Transverse colon (tissue), 4 donors: ENCODE results near the gene FARSB. TPM values are rescaled to one million over a fixed set of nuclear protein-coding genes. Genes with fewer than 3 reads are reported as not detected.

Experiments used
- DNase-seq: peaks from one replicate; pipeline ENCODE4 v3.0.0-alpha.2; 2019
- H3K27ac ChIP-seq, 4 donors: fragments of 200-600 bp; sonication (generic); 2 replicates each; pipeline ENCODE4 v1.5.1; 2016 to 2018; ENCODE audit warnings: inconsistent platforms in 4 of 4
- H3K27me3 ChIP-seq: fragments of 200-600 bp; sonication (generic); 2 replicates; pipeline ENCODE4 v1.5.1; 2017; ENCODE audit warnings: inconsistent platforms
- H3K36me3 ChIP-seq, 4 donors: fragments of 200-600 bp; sonication (generic); 2 replicates each; pipeline ENCODE4 v1.5.1; 2017 to 2019; ENCODE audit warnings: inconsistent platforms in 4 of 4
- H3K4me1 ChIP-seq, 4 donors: fragments of 200-600 bp; sonication (generic); 2 replicates each; pipeline ENCODE4 v1.5.1; 2017 to 2020; ENCODE audit warnings: inconsistent platforms in 4 of 4
- H3K4me3 ChIP-seq, 4 donors: fragments of 200-600 bp; sonication (generic); 1 replicate in 1 of 4; 2 replicates in 3 of 4; pipeline versions ENCODE4 v1.5.1 to v1.6.1; 2017 to 2019; ENCODE audit warnings: inconsistent platforms in 4 of 4
- H3K9me3 ChIP-seq, 2 donors: fragments of 200-600 bp; sonication (generic); 2 replicates each; pipeline ENCODE4 v1.5.1; 2017 to 2019; ENCODE audit warnings: inconsistent platforms in 2 of 2
- CTCF ChIP-seq, 5 experiments: fragments of 200-600 bp in 3 of 5; fragments of 450-650 bp in 2 of 5; sonication (generic) in 3 of 5; IDR thresholded peaks; 1 replicate in 2 of 5; 2 replicates in 3 of 5; pipeline ENCODE4 v1.5.1; 2016 to 2017; ENCODE audit warnings: antibody characterized with exemption in 5 of 5, inconsistent platforms in 3 of 5, mild to moderate bottlenecking in 2 of 5, moderate library complexity in 1 of 5
- EP300 ChIP-seq: sonication (generic); formaldehyde crosslinking; IDR thresholded peaks from one replicate; pipeline ENCODE4 v1.6.1; 2017; ENCODE audit warnings: antibody characterized with exemption, low read depth
- POLR2A ChIP-seq: fragments of 450-650 bp; IDR thresholded peaks from one replicate; pipeline ENCODE4 v1.6.1; 2016; ENCODE audit warnings: antibody characterized with exemption, mild to moderate bottlenecking, moderate library complexity
- POLR2AphosphoS5 ChIP-seq, 3 donors: sonication (generic); formaldehyde crosslinking; IDR thresholded peaks; one replicate each; pipeline ENCODE4 v1.6.1; 2016; ENCODE audit warnings: antibody characterized with exemption in 3 of 3
- WGBS, 2 donors: methylation state at CpG; one replicate each; pipeline ENCODE4 v1.1.5; 2018; ENCODE audit warnings: low coverage in 1 of 2; 5-methylcytosine and 5-hydroxymethylcytosine counted together
- in situ Hi-C, 4 donors: fragments of 200-750 bp; cut with MboI; loops; one replicate each; pipeline versions ENCODE4 v1.15.0 to v1.15.1; 2017; ENCODE audit warnings: low sequenced_read_pairs in 3 of 4, low pct_ligation_motif_present in 1 of 4, low pct_unique_long_range_greater_than_20kb in 1 of 4
- intact Hi-C: fragments of 100-400 bp; cut with DNase I; formaldehyde crosslinking; loops from one replicate; pipeline ENCODE4 v1.15.1; 2023; ENCODE audit warnings: low total_unique reads
- total RNA-seq, 4 donors: library from RNA; depleted of rRNA; stranded (reverse); fragments of >200 nt; gene quantifications; one replicate each; pipeline ENCODE4 v1.1.0, GENCODE V29; 2016

The FARSB gene
- total RNA-seq, 4 donors from 2014 or later = 7.2 to 18.6 (median 9.5) TPM

GRCh38 chr2:222689322-222689721 is 33.4 kb upstream of the FARSB start:
- no peaks in the 10 kb centered on the region for H3K4me1 ChIP-seq
- no peak overlapping the region for H3K27ac ChIP-seq
- H3K36me3 ChIP-seq = no peaks in the 10 kb centered on the region
- DNase-seq = no peak
- H3K27me3 ChIP-seq = no peaks in the 10 kb centered on the region
- intact Hi-C loops = no loop called here
- H3K4me3 ChIP-seq = no peak overlapping the region
- H3K9me3 ChIP-seq = no peaks in the 10 kb centered on the region
- in situ Hi-C loops = loop anchor here in 2 of 4 donors (10.0 kb wide), 1 partner anchor 215 kb away; no protein-coding TSS in a partner anchor
- WGBS, 2 donors = 85 to 100% methylated on average over 1 to 2 of the region's 2 CpGs
- TF ChIP-seq POLR2AphosphoS5 (IDR thresholded peaks at IDR 0.05) (no peak), EP300 (no peak), POLR2A (no peak), CTCF (IDR thresholded peaks at IDR 0.05) (no peak)

GRCh38 chr2:222688917-222689316 is 33.0 kb upstream of the FARSB start:
- TF ChIP-seq EP300 = no peak
- TF ChIP-seq POLR2AphosphoS5 (IDR thresholded peaks at IDR 0.05) = no peak
- no peak for TF ChIP-seq CTCF (IDR thresholded peaks at IDR 0.05)
- TF ChIP-seq POLR2A = no peak
- DNase-seq = no peak
- no peak overlapping the region for H3K4me3 ChIP-seq
- no peak overlapping the region for H3K27ac ChIP-seq
- intact Hi-C loops = no loop called here
- WGBS, 2 donors = 64 to 72% methylated on average over 2 of the region's 2 CpGs
- no peaks in the 10 kb centered on the region for H3K9me3 ChIP-seq
- in situ Hi-C loops = loop anchor here in 2 of 4 donors (10.0 kb wide), 1 partner anchor 216 kb away; no protein-coding TSS in a partner anchor
- H3K4me1 ChIP-seq = no peaks in the 10 kb centered on the region
- H3K27me3 ChIP-seq = no peaks in the 10 kb centered on the region
- no peaks in the 10 kb centered on the region for H3K36me3 ChIP-seq

- intact Hi-C loops = no loop called here
- no peak for TF ChIP-seq CTCF (IDR thresholded peaks at IDR 0.05)
- TF ChIP-seq POLR2AphosphoS5 (IDR thresholded peaks at IDR 0.05) = no peak
- TF ChIP-seq EP300 = no peak
- no peak for TF ChIP-seq POLR2A
- no peaks in the 10 kb centered on the region for H3K4me1 ChIP-seq
Observed at GRCh38 chr2:222686086-222686750, 30.3 kb upstream of the FARSB start.

GRCh38 chr2:222683805-222684204 is 27.9 kb upstream of the FARSB start:
- Histone ChIP-seq H3K9me3 (no peaks in the 10 kb centered on the region), H3K4me3 (no peak overlapping the region), H3K27me3 (no peaks in the 10 kb centered on the region), H3K27ac (no peak overlapping the region), H3K4me1 (no peaks in the 10 kb centered on the region), H3K36me3 (no peaks in the 10 kb centered on the region)
- WGBS, 2 donors = 77 to 100% methylated on average over 2 to 3 of the region's 3 CpGs
- no peak for DNase-seq
- intact Hi-C loops (no loop called here), in situ Hi-C loops (loop anchor here in 2 of 4 donors (10.0 kb wide), 1 partner anchor 221 kb away; no protein-coding TSS in a partner anchor)
- TF ChIP-seq POLR2A (no peak), EP300 (no peak), CTCF (IDR thresholded peaks at IDR 0.05) (no peak), POLR2AphosphoS5 (IDR thresholded peaks at IDR 0.05) (no peak)

More at GRCh38 chr2:222686086-222686750, 30.3 kb upstream of the FARSB start:
- in situ Hi-C loops = loop anchor here in 2 of 4 donors (10.0 kb wide), 1 partner anchor 219 kb away; no protein-coding TSS in a partner anchor
- no peak for DNase-seq
- 75 to 76% methylated on average over 5 of the region's 5 CpGs for WGBS, 2 donors
- Histone ChIP-seq H3K36me3 (no peaks in the 10 kb centered on the region), H3K9me3 (no peaks in the 10 kb centered on the region), H3K27me3 (no peaks in the 10 kb centered on the region), H3K4me3 (no peak overlapping the region), H3K27ac (no peak overlapping the region)
